GM18867 (cell line): Measurements from ENCODE around the gene GPR183.
A peak's percentile ranks its signal among the peaks of the same experiment; 100 is the strongest.

Experiments used
- ATAC-seq: cut with Tn5 transposase; IDR thresholded peaks from one replicate; pipeline ENCODE4 v1.9.1; 2021; ENCODE audit warnings: mild to moderate bottlenecking, moderate library complexity; ENCODE audit not compliant: unreplicated experiment

Gene GPR183, protein sequence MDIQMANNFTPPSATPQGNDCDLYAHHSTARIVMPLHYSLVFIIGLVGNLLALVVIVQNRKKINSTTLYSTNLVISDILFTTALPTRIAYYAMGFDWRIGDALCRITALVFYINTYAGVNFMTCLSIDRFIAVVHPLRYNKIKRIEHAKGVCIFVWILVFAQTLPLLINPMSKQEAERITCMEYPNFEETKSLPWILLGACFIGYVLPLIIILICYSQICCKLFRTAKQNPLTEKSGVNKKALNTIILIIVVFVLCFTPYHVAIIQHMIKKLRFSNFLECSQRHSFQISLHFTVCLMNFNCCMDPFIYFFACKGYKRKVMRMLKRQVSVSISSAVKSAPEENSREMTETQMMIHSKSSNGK

GRCh38 chr13:99307247-99307646 lies at the start of gene GPR183:
TSS of gene GPR183 (minus strand) at chr13:99307399. CDS start at chr13:99296145, 11,254 bp downstream.
- ATAC-seq = peak; percentile 76

GRCh38 chr13:99356262-99357091 lies 49.3 kb upstream of the GPR183 start:
- ATAC-seq = peak; percentile 72

DNA sequence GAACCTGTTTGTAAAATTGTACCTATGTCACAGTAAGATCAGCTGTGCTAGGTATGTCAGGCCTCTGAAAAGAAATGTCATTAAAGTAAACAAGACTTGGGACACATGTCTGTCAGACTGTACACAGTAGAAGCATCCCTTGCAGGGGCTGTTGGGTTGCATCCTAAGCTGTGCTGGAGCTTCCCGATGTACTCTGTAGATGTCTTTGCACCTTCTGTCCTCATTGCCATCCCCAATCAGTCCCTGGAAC lies 48.7 kb upstream of the GPR183 start:
- ATAC-seq = no peak

GRCh38 chr13:99355267-99356011 lies 48.2 kb upstream of the GPR183 start:
- no peak for ATAC-seq

GRCh38 chr13:99354371-99354951 lies 47.3 kb upstream of the GPR183 start:
- ATAC-seq = no peak

DNA sequence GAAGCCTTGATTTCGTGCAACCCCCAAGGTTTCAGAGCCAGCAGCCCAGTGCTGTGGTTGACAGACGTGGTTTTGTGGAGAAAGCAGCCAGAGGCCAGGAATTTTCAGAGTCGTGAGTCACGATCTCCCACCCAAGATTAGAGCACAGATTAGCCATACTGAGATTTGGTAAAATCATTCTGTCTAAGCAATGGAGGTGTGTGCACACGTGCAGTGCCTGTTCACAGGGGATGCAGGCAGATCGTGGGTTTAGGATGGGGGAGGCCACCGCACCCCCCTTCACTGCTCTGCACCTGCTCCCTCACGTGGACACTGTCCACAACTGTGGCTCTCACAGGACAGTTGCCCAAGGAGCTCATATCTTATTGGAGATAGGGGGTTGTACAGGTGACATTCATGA lies 46.6 kb upstream of the GPR183 start:
- ATAC-seq = no peak

- no peak for ATAC-seq
These were observed 46.0 kb upstream of the GPR183 start for GRCh38 chr13:99353246-99353600.

DNA sequence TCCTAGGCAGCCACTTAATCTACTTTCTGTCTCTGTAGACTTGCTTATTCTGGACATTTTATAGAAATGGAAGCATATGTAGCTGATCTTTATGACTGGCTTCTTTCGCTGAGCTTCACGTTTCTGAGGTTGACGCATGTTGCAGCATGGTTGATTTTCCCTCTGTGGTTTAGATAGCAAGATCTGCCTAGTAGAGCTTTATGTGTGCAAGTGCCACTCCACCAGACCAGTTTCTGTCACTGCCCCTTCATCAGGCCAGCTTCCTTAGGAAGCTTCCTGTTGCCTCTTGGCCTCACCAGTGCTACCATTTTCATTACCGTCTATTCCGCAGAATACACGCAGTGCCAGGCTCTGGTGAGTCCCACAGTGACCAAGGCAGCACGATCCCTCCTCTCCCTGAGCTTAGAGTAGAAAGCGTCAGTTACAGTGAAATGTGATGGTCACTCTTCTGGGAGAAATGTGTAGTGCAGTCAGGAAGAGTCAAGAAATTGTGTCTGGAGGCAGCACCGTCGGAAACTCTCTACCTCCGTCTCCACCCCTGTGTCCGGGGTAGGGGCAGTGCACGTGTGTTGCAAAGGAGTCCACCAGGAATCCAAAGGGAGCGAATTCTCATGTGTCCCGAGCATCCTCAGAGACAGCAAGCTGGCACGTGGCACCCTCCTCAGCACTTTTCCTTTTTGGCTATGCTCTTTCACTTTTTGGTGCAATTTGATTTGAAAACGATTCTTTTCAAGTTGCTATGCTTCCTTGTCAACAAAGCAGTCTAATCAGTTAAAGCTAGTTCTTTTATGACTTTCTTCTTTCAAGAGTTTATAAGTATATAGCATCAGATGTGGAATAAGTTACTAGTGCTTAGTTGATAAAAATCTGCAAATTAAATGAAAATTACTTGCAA lies 45.4 kb upstream of the GPR183 start:
- no peak for ATAC-seq

- peak; percentile 32 for ATAC-seq
These were observed 44.6 kb upstream of the GPR183 start for GRCh38 chr13:99351772-99352171.

GRCh38 chr13:99350191-99350590 lies 43.0 kb upstream of the GPR183 start:
- ATAC-seq = no peak

DNA sequence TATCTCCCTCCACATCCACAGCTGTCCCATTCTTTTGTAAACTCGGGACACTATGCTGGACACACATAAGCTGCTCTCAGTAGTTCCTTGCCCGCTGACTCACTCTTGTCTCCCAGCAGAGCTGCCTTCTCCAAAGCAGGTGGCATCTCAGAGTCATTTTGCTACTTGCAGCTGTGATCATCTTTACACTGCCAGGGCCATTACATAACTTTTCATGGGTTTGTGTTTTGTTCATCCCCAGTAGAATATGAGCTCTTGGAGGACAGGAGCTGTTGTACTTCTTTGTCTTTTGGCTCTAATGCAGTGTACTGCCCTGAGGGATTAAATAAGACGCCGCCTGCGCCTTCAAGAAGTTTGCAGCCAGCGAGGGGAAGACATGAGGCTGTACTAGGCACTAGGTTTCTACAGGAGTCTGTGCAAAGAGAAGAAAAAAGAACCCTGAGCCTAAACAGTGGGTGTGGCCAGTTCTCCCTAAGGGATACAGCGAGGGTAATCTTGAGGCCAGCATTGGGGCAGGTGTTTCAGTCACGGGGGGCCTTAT lies 40.8 kb upstream of the GPR183 start:
- peak; percentile 56 for ATAC-seq

- peak; percentile 3 for ATAC-seq
These were observed 40.2 kb upstream of the GPR183 start for GRCh38 chr13:99347335-99347878.

- ATAC-seq = no peak
These were observed 39.3 kb upstream of the GPR183 start for GRCh38 chr13:99346335-99347042.

DNA sequence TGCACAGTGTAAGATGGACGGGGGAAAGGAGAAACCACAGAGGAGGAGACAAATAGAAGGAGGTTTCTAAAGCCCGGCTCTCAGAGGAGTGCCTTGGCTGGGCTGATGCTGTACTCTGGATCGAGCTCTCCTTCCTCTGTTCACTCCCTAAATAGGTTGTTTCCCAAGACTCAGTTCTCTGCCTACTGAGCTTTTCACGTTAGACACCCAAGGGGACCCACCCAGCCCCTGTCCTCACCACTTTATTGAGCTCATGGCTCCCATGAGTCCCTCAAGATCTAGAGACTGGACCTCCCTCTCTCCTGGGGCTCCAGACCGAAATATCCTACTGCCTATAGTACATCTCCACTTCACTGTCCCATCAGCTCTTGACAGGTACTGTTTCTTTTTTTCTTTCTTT lies 38.1 kb upstream of the GPR183 start:
- ATAC-seq = no peak

GRCh38 chr13:99344610-99345208 lies 37.5 kb upstream of the GPR183 start:
- no peak for ATAC-seq

- no peak for ATAC-seq
These were observed 35.6 kb upstream of the GPR183 start for GRCh38 chr13:99342723-99343315.

GRCh38 chr13:99341969-99342722 lies 34.9 kb upstream of the GPR183 start:
- no peak for ATAC-seq

GRCh38 chr13:99340638-99341037 lies 33.4 kb upstream of the GPR183 start:
- no peak for ATAC-seq
